Astrocyte (in vitro differentiated cells and primary cell): ENCODE results near the gene RTP1.

Source experiments
- EZH2 ChIP-seq: IDR thresholded peaks from 2 replicates; pipeline ENCODE4 v1.6.1; 2012; ENCODE audit warnings: mild to moderate bottlenecking, low read length, inconsistent platforms; ENCODE audit not compliant: insufficient read depth
- TF ChIP-seq, protein P1 (sequence below): IDR thresholded peaks from 2 replicates; pipeline ENCODE4 v1.5.1; 2011; ENCODE audit warnings: low read depth, mild to moderate bottlenecking, inconsistent platforms, low read length, moderate library complexity; ENCODE audit not compliant: insufficient read depth

DNA sequence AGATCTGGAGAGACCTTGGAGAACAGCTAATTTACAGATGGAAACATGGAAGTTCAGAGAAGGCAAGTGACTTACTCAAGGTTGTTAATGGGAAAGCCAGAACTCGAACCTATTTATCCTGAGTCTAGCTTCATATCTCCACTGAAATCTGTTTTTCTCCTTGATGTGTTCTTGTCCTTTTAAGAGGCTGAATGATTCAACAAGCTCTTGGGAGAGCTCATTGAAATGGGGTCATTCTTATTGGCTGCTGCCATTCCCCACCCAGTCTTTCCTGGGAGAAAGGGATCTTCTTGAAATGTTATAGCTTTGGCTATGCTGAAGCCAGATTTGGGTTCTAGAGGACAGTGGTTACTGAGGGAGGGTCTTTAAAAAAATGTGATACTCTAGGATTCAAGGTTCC, 41.0 kb downstream of the RTP1 start:
- TF ChIP-seq, protein P1, sequence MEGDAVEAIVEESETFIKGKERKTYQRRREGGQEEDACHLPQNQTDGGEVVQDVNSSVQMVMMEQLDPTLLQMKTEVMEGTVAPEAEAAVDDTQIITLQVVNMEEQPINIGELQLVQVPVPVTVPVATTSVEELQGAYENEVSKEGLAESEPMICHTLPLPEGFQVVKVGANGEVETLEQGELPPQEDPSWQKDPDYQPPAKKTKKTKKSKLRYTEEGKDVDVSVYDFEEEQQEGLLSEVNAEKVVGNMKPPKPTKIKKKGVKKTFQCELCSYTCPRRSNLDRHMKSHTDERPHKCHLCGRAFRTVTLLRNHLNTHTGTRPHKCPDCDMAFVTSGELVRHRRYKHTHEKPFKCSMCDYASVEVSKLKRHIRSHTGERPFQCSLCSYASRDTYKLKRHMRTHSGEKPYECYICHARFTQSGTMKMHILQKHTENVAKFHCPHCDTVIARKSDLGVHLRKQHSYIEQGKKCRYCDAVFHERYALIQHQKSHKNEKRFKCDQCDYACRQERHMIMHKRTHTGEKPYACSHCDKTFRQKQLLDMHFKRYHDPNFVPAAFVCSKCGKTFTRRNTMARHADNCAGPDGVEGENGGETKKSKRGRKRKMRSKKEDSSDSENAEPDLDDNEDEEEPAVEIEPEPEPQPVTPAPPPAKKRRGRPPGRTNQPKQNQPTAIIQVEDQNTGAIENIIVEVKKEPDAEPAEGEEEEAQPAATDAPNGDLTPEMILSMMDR = no peak
- no peak for TF ChIP-seq EZH2
